GM12891 (cell line): ENCODE data around the gene LRRC71.

Experiments used
- POLR2A ChIP-seq: IDR thresholded peaks from 2 replicates; pipeline ENCODE4 v1.6.1; 2011; ENCODE audit warnings: low read depth, low read length, control low read depth
- POLR2AphosphoS5 ChIP-seq: IDR thresholded peaks from 2 replicates; pipeline ENCODE4 v1.6.1; 2011; ENCODE audit warnings: low read depth, low read length, control low read depth

DNA sequence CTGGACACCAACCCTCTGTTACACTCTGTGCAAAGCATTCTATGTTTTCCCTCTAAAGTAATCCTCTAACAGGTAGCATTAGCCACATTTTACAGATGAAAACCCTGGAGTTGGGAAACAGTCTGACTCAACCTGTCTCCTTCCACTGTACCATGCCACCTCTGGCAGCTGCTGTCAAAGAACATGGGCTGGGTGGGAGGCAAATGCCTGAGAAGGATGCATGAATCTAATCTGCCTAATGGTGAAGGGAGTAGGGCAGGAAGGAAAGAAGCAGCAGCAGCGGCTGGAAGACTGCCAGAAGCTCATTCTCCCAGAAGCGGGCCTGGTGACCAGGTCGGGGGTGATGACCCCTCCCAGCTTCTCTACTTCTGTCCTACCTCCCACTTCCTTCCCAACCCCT lies 21.7 kb downstream of the LRRC71 start:
- no peak for TF ChIP-seq POLR2AphosphoS5
- no peak for TF ChIP-seq POLR2A
